ENCODE data around the gene GATB. TPM values are rescaled to one million over a fixed set of nuclear protein-coding genes. Genes with fewer than 3 reads are reported as not detected.

Gene GATB
- total and polyA plus RNA-seq, 2 donors (not counting 3 experiments of a cell fraction or from before 2014, with no cell fraction given) = 14.4 to 17.7 TPM

DNA sequence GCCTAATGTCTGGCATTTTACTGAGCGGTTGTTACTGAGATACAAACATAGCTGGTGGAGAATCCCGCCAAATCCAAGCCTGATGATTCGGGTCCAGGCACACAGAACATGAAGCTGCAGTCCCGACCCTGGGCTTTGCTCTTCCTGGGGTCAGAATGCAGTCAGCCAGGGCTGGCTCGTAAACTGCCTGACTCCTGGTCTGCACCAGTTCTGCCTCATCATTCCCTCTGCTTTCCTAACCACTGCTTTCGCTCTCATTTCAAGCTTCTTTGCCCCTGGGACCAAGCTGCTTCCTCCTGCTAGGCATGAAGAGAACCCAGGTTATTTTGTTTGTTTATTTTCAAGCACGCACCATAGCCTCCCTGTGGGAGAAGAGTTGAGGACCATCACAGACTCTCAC, 39.3 kb downstream of the GATB start:
- Histone ChIP-seq H3K27ac (ENCODE audit: insufficient read depth, low read depth, low read length) (no peak overlapping the region), H3K4me2 (ENCODE audit: insufficient read depth, low read length) (no peak overlapping the region), H3K27me3 (ENCODE audit: control insufficient read depth in 2 of 2, insufficient read depth in 2 of 2, low read length in 2 of 2) (no peaks in the 10 kb centered on the region), H4K20me1 (replicated peaks; ENCODE audit: control insufficient read depth, extremely low read depth, insufficient read depth, low read length) (no peaks in the 10 kb centered on the region), H3K4me3 (replicated peaks in 1 of 3; ENCODE audit: insufficient read depth in 1 of 3, low read depth in 1 of 3, low read length in 3 of 3) (no peak overlapping the region), H3K9ac (replicated peaks; ENCODE audit: extremely low read depth, insufficient read depth, low read length) (no peak overlapping the region), H3K79me2 (ENCODE audit: control insufficient read depth, insufficient read depth, low read length) (no peaks in the 10 kb centered on the region), H3K36me3 (ENCODE audit: control insufficient read depth in 2 of 2, extremely low read depth in 1 of 2, insufficient read depth in 2 of 2, low read length in 2 of 2) (no peaks in the 10 kb centered on the region), H3K9me1 (replicated peaks; ENCODE audit: control insufficient read depth, extremely low read depth, insufficient read depth, low read length) (no peaks in the 10 kb centered on the region), H3K4me1 (ENCODE audit: control insufficient read depth, extremely low read depth, insufficient read depth, low read length) (no peaks in the 10 kb centered on the region), H3K9me3 (replicated peaks; ENCODE audit: control insufficient read depth, insufficient read depth, low read length) (no peaks in the 10 kb centered on the region), H2AFZ (ENCODE audit: low read depth, low read length) (no peak overlapping the region)
- dilution Hi-C loops (cut with MboI; ENCODE audit: extremely low pct_ligation_motif_present, low sequenced_read_pairs) (no loop called here), intact Hi-C loops (cut with micrococcal nuclease) (no loop called here)
- no peak for FAIRE-seq
- TF ChIP-seq POLR2A (IDR thresholded peaks at IDR 0.05; ENCODE audit: low read depth, low read length) = no peak
- TF ChIP-seq, protein P1, sequence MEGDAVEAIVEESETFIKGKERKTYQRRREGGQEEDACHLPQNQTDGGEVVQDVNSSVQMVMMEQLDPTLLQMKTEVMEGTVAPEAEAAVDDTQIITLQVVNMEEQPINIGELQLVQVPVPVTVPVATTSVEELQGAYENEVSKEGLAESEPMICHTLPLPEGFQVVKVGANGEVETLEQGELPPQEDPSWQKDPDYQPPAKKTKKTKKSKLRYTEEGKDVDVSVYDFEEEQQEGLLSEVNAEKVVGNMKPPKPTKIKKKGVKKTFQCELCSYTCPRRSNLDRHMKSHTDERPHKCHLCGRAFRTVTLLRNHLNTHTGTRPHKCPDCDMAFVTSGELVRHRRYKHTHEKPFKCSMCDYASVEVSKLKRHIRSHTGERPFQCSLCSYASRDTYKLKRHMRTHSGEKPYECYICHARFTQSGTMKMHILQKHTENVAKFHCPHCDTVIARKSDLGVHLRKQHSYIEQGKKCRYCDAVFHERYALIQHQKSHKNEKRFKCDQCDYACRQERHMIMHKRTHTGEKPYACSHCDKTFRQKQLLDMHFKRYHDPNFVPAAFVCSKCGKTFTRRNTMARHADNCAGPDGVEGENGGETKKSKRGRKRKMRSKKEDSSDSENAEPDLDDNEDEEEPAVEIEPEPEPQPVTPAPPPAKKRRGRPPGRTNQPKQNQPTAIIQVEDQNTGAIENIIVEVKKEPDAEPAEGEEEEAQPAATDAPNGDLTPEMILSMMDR (IDR thresholded peaks at IDR 0.05; ENCODE audit: extremely low read depth in 1 of 2, insufficient read depth in 1 of 2, low read depth in 1 of 2, low read length in 2 of 2) = no peak
- TF ChIP-seq MYC (IDR thresholded peaks at IDR 0.05; ENCODE audit: low read depth, low read length) = no peak
- no peak for TF ChIP-seq FOS (IDR thresholded peaks at IDR 0.05; ENCODE audit: borderline replicate concordance, insufficient read depth, low read length)
- TF ChIP-seq, protein P2, sequence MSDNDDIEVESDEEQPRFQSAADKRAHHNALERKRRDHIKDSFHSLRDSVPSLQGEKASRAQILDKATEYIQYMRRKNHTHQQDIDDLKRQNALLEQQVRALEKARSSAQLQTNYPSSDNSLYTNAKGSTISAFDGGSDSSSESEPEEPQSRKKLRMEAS (IDR thresholded peaks at IDR 0.05; ENCODE audit: insufficient read depth, insufficient read length) = no peak
- TF ChIP-seq JUN (IDR thresholded peaks at IDR 0.05; ENCODE audit: borderline replicate concordance, insufficient read depth, insufficient read length, low read depth) = no peak
- no peak for TF ChIP-seq GATA2 (IDR thresholded peaks at IDR 0.05; ENCODE audit: insufficient read depth, insufficient read length, low read depth, low read length)
- TF ChIP-seq POLR2AphosphoS5 (IDR thresholded peaks at IDR 0.05; ENCODE audit: insufficient read depth, low read depth, low read length) = no peak
- no peak for TF ChIP-seq EZH2 (IDR thresholded peaks at IDR 0.05; ENCODE audit: borderline replicate concordance, low read depth, low read length, severe bottlenecking)
- POLR2A ChIA-PET = no interaction called here
- CTCF ChIA-PET = no interaction called here
- no TSS peak for BruUV-seq (replicated peaks)
- no peak for DNase-seq (ENCODE audit: low read depth, low spot score)
